ENCODE results near the gene KIF26B. TPM values are rescaled to one million over a fixed set of nuclear protein-coding genes. Genes with fewer than 3 reads are reported as not detected.

KIF26B gene
- total and polyA plus RNA-seq, 2 experiments from 2014 or later: 0.03 to 0.76 TPM

DNA sequence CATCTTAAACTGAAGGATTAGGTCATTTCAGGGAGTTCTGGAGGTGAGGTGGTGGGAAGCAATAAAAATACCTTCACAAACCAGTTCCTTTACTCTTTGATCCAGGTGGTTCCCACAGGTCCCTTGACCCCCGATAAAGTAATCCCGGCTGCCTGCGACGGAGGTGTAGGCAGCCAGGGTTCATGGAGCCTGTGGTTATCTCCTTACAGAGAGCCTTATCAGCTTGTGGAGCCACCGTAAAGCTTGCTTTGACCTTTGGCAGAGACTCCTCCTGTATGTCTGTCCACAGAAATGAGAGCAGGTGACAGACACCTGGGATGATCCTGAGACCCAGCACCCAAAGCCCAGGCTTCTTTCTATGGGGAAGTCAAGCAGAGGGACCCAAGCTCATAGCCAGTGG is 243.4 kb downstream of the KIF26B start:
- H3K36me3 ChIP-seq (ENCODE audit: insufficient read depth): no peaks in the 10 kb centered on the region
- Mint-ChIP-seq H3K4me3 (no peak overlapping the region), H3K9me3 (no peaks in the 10 kb centered on the region), H3K27ac (no peak overlapping the region), H3K4me1 (no peaks in the 10 kb centered on the region), H3K36me3 (ENCODE audit: low read depth) (no peaks in the 10 kb centered on the region), H3K27me3 (ENCODE audit: insufficient read depth, low read depth, poor library complexity) (no peaks in the 10 kb centered on the region)
- H2AFZ ChIP-seq: no peak overlapping the region
- no peaks in the 10 kb centered on the region for H3K4me1 ChIP-seq (ENCODE audit: insufficient read depth)
- DNase-seq (ENCODE audit: low spot score) (no peak), ATAC-seq (no peak)
- H3K9me2 ChIP-seq (ENCODE audit: insufficient read depth): no peaks in the 10 kb centered on the region
- no peak overlapping the region for H3K4me2 ChIP-seq
- no peaks in the 10 kb centered on the region for H3F3A ChIP-seq (replicated peaks; ENCODE audit: low read depth)
- no peaks in the 10 kb centered on the region for H4K20me1 ChIP-seq (replicated peaks; ENCODE audit: insufficient read depth)
- no peak overlapping the region for H3K27ac ChIP-seq (ENCODE audit: low read depth)
- no peak overlapping the region for H3K4me3 ChIP-seq
- no peaks in the 10 kb centered on the region for H3K79me2 ChIP-seq (replicated peaks; ENCODE audit: insufficient read depth)
- TF ChIP-seq JUNB (IDR thresholded peaks at IDR 0.05; ENCODE audit: unreplicated experiment): no peak
- TF ChIP-seq REST (IDR thresholded peaks at IDR 0.05; ENCODE audit: unreplicated experiment): no peak
- no peak for TF ChIP-seq CREB1 (CRISPR knock-in tag; IDR thresholded peaks at IDR 0.05; ENCODE audit: low read depth)
- TF ChIP-seq, protein P1, sequence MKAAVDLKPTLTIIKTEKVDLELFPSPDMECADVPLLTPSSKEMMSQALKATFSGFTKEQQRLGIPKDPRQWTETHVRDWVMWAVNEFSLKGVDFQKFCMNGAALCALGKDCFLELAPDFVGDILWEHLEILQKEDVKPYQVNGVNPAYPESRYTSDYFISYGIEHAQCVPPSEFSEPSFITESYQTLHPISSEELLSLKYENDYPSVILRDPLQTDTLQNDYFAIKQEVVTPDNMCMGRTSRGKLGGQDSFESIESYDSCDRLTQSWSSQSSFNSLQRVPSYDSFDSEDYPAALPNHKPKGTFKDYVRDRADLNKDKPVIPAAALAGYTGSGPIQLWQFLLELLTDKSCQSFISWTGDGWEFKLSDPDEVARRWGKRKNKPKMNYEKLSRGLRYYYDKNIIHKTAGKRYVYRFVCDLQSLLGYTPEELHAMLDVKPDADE (IDR thresholded peaks at IDR 0.05): no peak
- no peak for TF ChIP-seq STAT1 (IDR thresholded peaks at IDR 0.05; ENCODE audit: unreplicated experiment)
- TF ChIP-seq CTCF (conservative IDR thresholded peaks at IDR 0.05; ENCODE audit: low read depth in 2 of 2): no peak
- TF ChIP-seq EZH2phosphoT487 (IDR thresholded peaks at IDR 0.05; ENCODE audit: unreplicated experiment): no peak
- TF ChIP-seq EZH2 (IDR thresholded peaks at IDR 0.05; ENCODE audit: low read depth, unreplicated experiment): no peak
- TF ChIP-seq ZNF331 (CRISPR knock-in tag; IDR thresholded peaks at IDR 0.05; ENCODE audit: low read depth): no peak
- no peak for TF ChIP-seq ZNF462 (CRISPR knock-in tag; IDR thresholded peaks at IDR 0.05)
- TF ChIP-seq ZNF114 (CRISPR knock-in tag; IDR thresholded peaks at IDR 0.05): no peak
- TF ChIP-seq POLR2AphosphoS5 (IDR thresholded peaks at IDR 0.05; ENCODE audit: low read depth): no peak
- TF ChIP-seq NANOG (IDR thresholded peaks at IDR 0.05; ENCODE audit: borderline replicate concordance): no peak
- H3K27me3 ChIP-seq (ENCODE audit: insufficient read depth): no peaks in the 10 kb centered on the region
